K562 (cell line): ENCODE data around the gene PRC1. TPM values are rescaled to one million over a fixed set of nuclear protein-coding genes. Genes with fewer than 3 reads are reported as not detected.
A peak's percentile ranks its signal among the peaks of the same experiment; 100 is the strongest.

ENCODE experiments used
- ATAC-seq: fragments of 200-7000 bp; cut with Tn5 transposase; 3 replicates; pipeline ENCODE4 v1.9.1; 2020; ENCODE audit warnings: moderate library complexity
- BruUV-seq: library from RNA; stranded (reverse); fragments of 400-500 nt; replicated peaks from 2 replicates; lab custom pipeline; 2021; lab: Mats Ljungman, UMichigan
- CTCF ChIA-PET: fragments of 300-600 bp; formaldehyde crosslinking; extraction: SDS; loops from one replicate; lab custom pipeline; 2021; ENCODE audit warnings: low intra/inter-chr PET ratio; lab: Yijun Ruan, JAX
- POLR2A ChIA-PET: fragments of 300-600, 350-650 bp; sonication (Branson Sonifier 250); formaldehyde crosslinking; extraction: SDS; loops from one replicate; lab custom pipeline; 2021; ENCODE audit warnings: antibody characterized with exemption, inconsistent platforms; lab: Yijun Ruan, JAX
- DNase-seq, 4 experiments: peaks; one replicate each; pipeline versions ENCODE4 v3.0.0 to v3.0.0-alpha.2; 2011 to 2018; ENCODE audit warnings: low spot score in 3 of 4, mixed read lengths in 3 of 4; ENCODE audit errors: extremely low read depth in 1 of 4
- FAIRE-seq: peaks from 2 replicates; lab custom pipeline; 2011; peaks lifted over from hg19 to GRCh38; lab: Jason Lieb, UNC
- H2AFZ ChIP-seq: 2 replicates; pipeline ENCODE4 v1.6.0; 2011; ENCODE audit warnings: low read depth, low read length, control low read depth, inconsistent platforms
- H3K27ac ChIP-seq: fragments of 200-600 bp; 3 replicates; pipeline ENCODE4 v1.8.0; 2011; ENCODE audit warnings: low read depth, mild to moderate bottlenecking, control low read depth, inconsistent platforms, low read length, moderate library complexity, mixed read lengths; ENCODE audit errors: extremely low read depth
- H3K27me3 ChIP-seq, 2 experiments: fragments of 300-600 bp in 1 of 2; 2 replicates in 1 of 2; 3 replicates in 1 of 2; pipeline versions ENCODE4 v1.6.0 to v1.8.0; 2011; ENCODE audit warnings: inconsistent platforms in 2 of 2, low read length in 2 of 2, mild to moderate bottlenecking in 1 of 2, mixed read lengths in 1 of 2, moderate library complexity in 1 of 2; ENCODE audit not compliant: control insufficient read depth in 2 of 2, insufficient read depth in 2 of 2
- H3K36me3 ChIP-seq: fragments of 300-600 bp; 3 replicates; pipeline ENCODE4 v1.8.0; 2011; ENCODE audit warnings: mild to moderate bottlenecking, low read length, inconsistent platforms; ENCODE audit not compliant: control insufficient read depth, insufficient read depth
- H3K4me1 ChIP-seq, 2 experiments: fragments of 200-600 bp in 1 of 2; replicated peaks in 1 of 2; 2 replicates in 1 of 2; 3 replicates in 1 of 2; pipeline versions ENCODE4 v1.5.1 to v1.8.0; 2011; ENCODE audit warnings: inconsistent platforms in 2 of 2, low read length in 2 of 2, mild to moderate bottlenecking in 1 of 2, mixed read lengths in 1 of 2, moderate library complexity in 1 of 2; ENCODE audit not compliant: control insufficient read depth in 2 of 2, insufficient read depth in 2 of 2
- H3K4me2 ChIP-seq: 2 replicates; pipeline ENCODE4 v1.6.1; 2011; ENCODE audit warnings: low read length, control low read depth, inconsistent platforms, mixed read lengths; ENCODE audit not compliant: insufficient read depth
- H3K4me3 ChIP-seq: fragments of 200-600 bp; sonication (generic), shearing (Covaris generic); 2 replicates; pipeline ENCODE4 v1.5.1; 2016; ENCODE audit warnings: control low read depth, inconsistent platforms
- H3K79me2 ChIP-seq: fragments of 200-600 bp; 3 replicates; pipeline ENCODE4 v1.8.0; 2011; ENCODE audit warnings: low read length, inconsistent platforms; ENCODE audit not compliant: control insufficient read depth, insufficient read depth
- H3K9ac ChIP-seq, 2 experiments: 2 replicates each; pipeline versions ENCODE4 v1.6.0 to v1.6.1; 2011; ENCODE audit warnings: low read depth in 2 of 2, low read length in 2 of 2, control low read depth in 1 of 2, inconsistent platforms in 1 of 2, mild to moderate bottlenecking in 1 of 2, mixed read lengths in 1 of 2; ENCODE audit not compliant: insufficient read depth in 1 of 2
- H3K9me1 ChIP-seq: one replicate; pipeline ENCODE4 v1.6.0; 2011; ENCODE audit warnings: inconsistent platforms, mild to moderate bottlenecking, low read length, moderate library complexity; ENCODE audit not compliant: control insufficient read depth, insufficient read depth
- H3K9me3 ChIP-seq: replicated peaks from 2 replicates; pipeline ENCODE4 v1.5.1; 2011; ENCODE audit warnings: low read depth, low read length, inconsistent platforms; ENCODE audit not compliant: control insufficient read depth, insufficient read depth
- H4K20me1 ChIP-seq: replicated peaks from 2 replicates; pipeline ENCODE4 v1.6.1; 2011; ENCODE audit warnings: low read length, inconsistent platforms, mixed read lengths; ENCODE audit not compliant: control insufficient read depth, insufficient read depth
- BCLAF1 ChIP-seq, 2 experiments: fragments of 450-650 bp in 1 of 2; IDR thresholded peaks; 2 replicates each; pipeline ENCODE4 v1.6.1; 2011 to 2017; ENCODE audit warnings: low read depth in 2 of 2, antibody characterized with exemption in 1 of 2, borderline replicate concordance in 1 of 2, low read length in 1 of 2, mild to moderate bottlenecking in 1 of 2, mixed read lengths in 1 of 2; ENCODE audit not compliant: control insufficient read depth in 1 of 2
- DLX4 ChIP-seq: fragments of 250-450 bp; sonication (Bioruptor Pico); IDR thresholded peaks from 2 replicates; pipeline ENCODE4 v1.6.1; 2021; ENCODE audit warnings: mild to moderate bottlenecking
- DMBX1 ChIP-seq: fragments of 250-450 bp; sonication (Bioruptor Pico); IDR thresholded peaks from 2 replicates; pipeline ENCODE4 v1.8.0; 2022; ENCODE audit warnings: inconsistent platforms, mild to moderate bottlenecking, moderate library complexity, borderline replicate concordance
- ETS1 ChIP-seq: conservative IDR thresholded peaks from 2 replicates; pipeline ENCODE4 v1.6.1; 2011; ENCODE audit warnings: low read depth, mild to moderate bottlenecking, low read length; ENCODE audit not compliant: control insufficient read depth
- FUS ChIP-seq: fragments of 200-400 bp; formaldehyde crosslinking; optimal IDR thresholded peaks from 2 replicates; pipeline ENCODE3; 2017; ENCODE audit warnings: low read depth, low read length
- GTF2A2 ChIP-seq: IDR thresholded peaks from 2 replicates; pipeline ENCODE4 v1.6.1; 2016; ENCODE audit warnings: mild to moderate bottlenecking, missing genetic modification characterization, missing compliant biosample characterization
- MYNN ChIP-seq, 2 experiments: sonication (generic); formaldehyde crosslinking in 1 of 2; IDR thresholded peaks; 2 replicates each; pipeline versions ENCODE4 v1.5.0 to v1.6.1; 2016 to 2020; ENCODE audit warnings: antibody characterized with exemption in 1 of 2, missing genetic modification reagents in 1 of 2
- NKRF ChIP-seq: fragments of 450-650 bp; IDR thresholded peaks from 2 replicates; pipeline ENCODE4 v1.6.1; 2016; ENCODE audit warnings: borderline replicate concordance
- POLR2AphosphoS2 ChIP-seq: IDR thresholded peaks from 2 replicates; pipeline ENCODE4 v1.6.1; 2012; ENCODE audit warnings: low read length, improper control_type of control experiment
- POLR2G ChIP-seq: fragments of 200-400 bp; formaldehyde crosslinking; IDR thresholded peaks from 2 replicates; pipeline ENCODE4 v1.6.1; 2017; ENCODE audit warnings: low read depth, mild to moderate bottlenecking, antibody characterized with exemption, low read length, moderate library complexity
- RB1 ChIP-seq: fragments of 450-650 bp; IDR thresholded peaks from 2 replicates; pipeline ENCODE4 v1.6.1; 2017; ENCODE audit warnings: low read depth, mild to moderate bottlenecking
- SMARCA4 ChIP-seq: fragments of 450-650 bp; IDR thresholded peaks from 2 replicates; pipeline ENCODE4 v1.6.1; 2016
- SUPT5H ChIP-seq: fragments of 450-650 bp; IDR thresholded peaks from 2 replicates; pipeline ENCODE4 v1.6.1; 2016
- ZNF212 ChIP-seq: fragments of 450-650 bp; formaldehyde crosslinking; IDR thresholded peaks from 2 replicates; pipeline ENCODE4 v1.4.0; 2020; ENCODE audit warnings: mild to moderate bottlenecking
- ZNF316 ChIP-seq: fragments of 450-650 bp; IDR thresholded peaks from 2 replicates; pipeline ENCODE4 v1.6.1; 2016
- ZNF695 ChIP-seq: fragments of 450-650 bp; formaldehyde crosslinking; IDR thresholded peaks from 2 replicates; pipeline ENCODE4 v1.4.0; 2020; ENCODE audit warnings: mild to moderate bottlenecking, moderate library complexity
- ZNF699 ChIP-seq: fragments of 250-450 bp; sonication (Bioruptor Pico); IDR thresholded peaks from 2 replicates; pipeline ENCODE4 v1.8.0; 2021; ENCODE audit warnings: mild to moderate bottlenecking, moderate library complexity; ENCODE audit not compliant: insufficient replicate concordance
- WGBS: fragments of 100-300 bp; shearing (Covaris generic); methylation state at CpG from one replicate; pipeline ENCODE4 v1.1.6; 2016; ENCODE audit warnings: low coverage, mixed read lengths; ENCODE audit not compliant: insufficient coverage; ENCODE audit errors: missing lambda C conversion rate; 5-methylcytosine and 5-hydroxymethylcytosine counted together
- in situ Hi-C: fragments of 300-500 bp; cut with MboI; formaldehyde crosslinking; loops from 4 replicates; pipeline ENCODE4 v1.15.0; 2018; ENCODE audit warnings: inconsistent platforms, mixed read lengths
- intact Hi-C: fragments of 100-400 bp; cut with micrococcal nuclease; formaldehyde crosslinking; loops from 2 replicates; pipeline ENCODE4 v1.14.2; 2022
- polyA plus RNA-seq, 8 experiments: library from polyadenylated mRNA; depleted of rRNA in 4 of 8; stranded (reverse) in 5 of 8; unstranded in 3 of 8; fragments of >200 nt; fragmentation: Nextera tagmentation in 2 of 8; fragmentation: Illumina TruSeq in 1 of 8; extraction: Ambion mirVana in 2 of 8; extraction: Trizol in 1 of 8; gene quantifications; 2 replicates each; pipeline versions ENCODE4 v1.2.1 to v1.2.3, GENCODE V29; 2011 to 2014; ENCODE audit warnings: inconsistent platforms in 1 of 8, missing spikeins in 1 of 8
- total RNA-seq, 7 experiments: library from RNA; depleted of rRNA in 6 of 7; stranded (reverse); fragments of >200 nt in 6 of 7; fragmentation: Illumina TruSeq in 2 of 7; extraction: Trizol in 2 of 7; gene quantifications; 2 replicates each; pipeline versions ENCODE4 v1.2.1 to v1.2.3, GENCODE V29; 2011 to 2021; ENCODE audit warnings: low replicate concordance in 1 of 7

PRC1 gene
- total and polyA plus RNA-seq, 9 of the 15 experiments (the other 6 are each of a cell fraction or from before 2014, with no cell fraction given): 156 to 391 (median 240) TPM

- intact Hi-C loops: no loop called here
- Histone ChIP-seq H3K4me2 (no peak overlapping the region), H3K9me1 (peaks cover 2% of the 10 kb centered on the region), H3K79me2 (peaks cover 6% of the 10 kb centered on the region; the same call in 2 of the 3 replicates), H3K27ac (no peak overlapping the region), H4K20me1 (peaks cover 7% of the 10 kb centered on the region; the same call in 1 of the 2 replicates), H3K9me3 (no peaks in the 10 kb centered on the region; the same call in 1 of the 2 replicates), H3K9ac (no peak overlapping the region), H3K4me1 (no peaks in the 10 kb centered on the region; a peak in 1 of 5 replicates), H3K36me3 (peaks cover 91% of the 10 kb centered on the region), H3K4me3 (no peak overlapping the region), H3K27me3 (no peaks in the 10 kb centered on the region), H2AFZ (no peak overlapping the region)
- no peak for DNase-seq
- ChIA-PET CTCF (no interaction called here), POLR2A (interaction anchor here (1.0 to 6.7 kb wide), 4 partner anchors 8 to 15 kb away, joined by 5 to 65 read pairs (median 6); partner anchors contain the start of gene RCCD1)
- WGBS: 100% methylated on average over 1 of the region's 1 CpG
- no TSS peak for BruUV-seq
- FAIRE-seq: no peak
- no peak for ATAC-seq
- in situ Hi-C loops: no loop called here
- TF ChIP-seq ZNF695: no peak
- no peak for TF ChIP-seq ETS1
- no peak for TF ChIP-seq DMBX1
- TF ChIP-seq FUS: no peak
- TF ChIP-seq RB1: no peak
- no peak for TF ChIP-seq DLX4 (CRISPR knock-in tag)
- TF ChIP-seq SMARCA4: no peak
- TF ChIP-seq ZNF212: no peak
- TF ChIP-seq BCLAF1 (IDR thresholded peaks at IDR 0.05; ENCODE audit: borderline replicate concordance in 1 of 2, control insufficient read depth in 1 of 2, low read depth in 2 of 2, low read length in 1 of 2): no peak
- peak; percentile 10; the same call in 1 of the 2 replicates for TF ChIP-seq POLR2G
- TF ChIP-seq GTF2A2 (tag): no peak
- no peak for TF ChIP-seq NKRF
- no peak for TF ChIP-seq MYNN (IDR thresholded peaks at IDR 0.05)
- no peak for TF ChIP-seq MYNN (CRISPR knock-in tag; IDR thresholded peaks at IDR 0.05)
- no peak for TF ChIP-seq ZNF316
- TF ChIP-seq ZNF699 (CRISPR knock-in tag): no peak
- TF ChIP-seq SUPT5H: 0 out of 2 replicates have a peak, but pooled peaks have one; percentile 7
- peak; percentile 30; the same call in 1 of the 2 replicates for TF ChIP-seq POLR2AphosphoS2
Measured at GRCh38 chr15:90968434-90968833, 25.9 kb downstream of the PRC1 start.
